HepG2 (cell line): ENCODE data around the gene CASZ1. TPM values are rescaled to one million over a fixed set of nuclear protein-coding genes. Genes with fewer than 3 reads are reported as not detected.

Experiments
- ARID2 ChIP-seq: sonication (generic); formaldehyde crosslinking; IDR thresholded peaks from 2 replicates; pipeline ENCODE4 v1.8.1; 2022; ENCODE audit warnings: mild to moderate bottlenecking, missing genetic modification reagents, borderline replicate concordance
- E2F5 ChIP-seq: sonication (generic); formaldehyde crosslinking; conservative IDR thresholded peaks from 2 replicates; pipeline ENCODE4 v1.4.0; 2020; ENCODE audit warnings: missing genetic modification reagents
- GLI4 ChIP-seq: sonication (generic); formaldehyde crosslinking; IDR thresholded peaks from 2 replicates; pipeline ENCODE4 v1.5.1; 2020; ENCODE audit warnings: missing genetic modification reagents, mild to moderate bottlenecking, moderate library complexity, borderline replicate concordance
- HMG20B ChIP-seq: conservative IDR thresholded peaks from 2 replicates; pipeline ENCODE4 v1.6.1; 2016; ENCODE audit warnings: missing genetic modification reagents, missing compliant biosample characterization
- HNF4A ChIP-seq: sonication (generic); formaldehyde crosslinking; IDR thresholded peaks from 2 replicates; pipeline ENCODE4 v1.4.0; 2020; ENCODE audit warnings: missing genetic modification reagents
- KAT8 ChIP-seq: IDR thresholded peaks from 2 replicates; pipeline ENCODE4 v1.6.1; 2016; ENCODE audit warnings: missing genetic modification reagents, missing compliant biosample characterization
- KLF6 ChIP-seq: IDR thresholded peaks from 2 replicates; pipeline ENCODE4 v1.8.0; 2016; ENCODE audit warnings: missing biosample characterization, missing genetic modification reagents
- MTF1 ChIP-seq: sonication (generic); formaldehyde crosslinking; IDR thresholded peaks from 2 replicates; pipeline ENCODE4 v1.5.0; 2020; ENCODE audit warnings: missing genetic modification reagents
- RCOR2 ChIP-seq: IDR thresholded peaks from 2 replicates; pipeline ENCODE4 v1.6.1; 2016; ENCODE audit warnings: missing biosample characterization, missing genetic modification reagents
- SAFB2 ChIP-seq: sonication (generic); formaldehyde crosslinking; IDR thresholded peaks from 2 replicates; pipeline ENCODE4 v1.5.1; 2020; ENCODE audit warnings: missing genetic modification reagents, low read depth, mild to moderate bottlenecking, borderline replicate concordance
- SAP130 ChIP-seq: IDR thresholded peaks from 2 replicates; pipeline ENCODE4 v1.6.1; 2016; ENCODE audit warnings: low read depth
- SIX1 ChIP-seq: sonication (generic); formaldehyde crosslinking; IDR thresholded peaks from 2 replicates; pipeline ENCODE4 v1.4.0; 2020; ENCODE audit warnings: missing genetic modification reagents, borderline replicate concordance
- SKI ChIP-seq: fragments of 450-650 bp; IDR thresholded peaks from one replicate; pipeline ENCODE4 v1.6.1; 2018; ENCODE audit warnings: mild to moderate bottlenecking; ENCODE audit not compliant: partially characterized antibody
- SMAD9 ChIP-seq: sonication (generic); formaldehyde crosslinking; IDR thresholded peaks from 2 replicates; pipeline ENCODE4 v1.5.1; 2020; ENCODE audit warnings: mild to moderate bottlenecking, missing genetic modification reagents
- SRSF1 ChIP-seq: fragments of 200-400 bp; formaldehyde crosslinking; optimal IDR thresholded peaks from 2 replicates; pipeline ENCODE3; 2017; ENCODE audit warnings: mild to moderate bottlenecking, low read depth, low read length, moderate library complexity
- TEF ChIP-seq: sonication (generic); formaldehyde crosslinking; IDR thresholded peaks from 2 replicates; pipeline ENCODE4 v1.5.0; 2020; ENCODE audit warnings: missing genetic modification reagents
- ZFYVE20 ChIP-seq: sonication (generic); formaldehyde crosslinking; IDR thresholded peaks from 2 replicates; pipeline ENCODE4 v1.8.0; 2023; ENCODE audit warnings: low read depth, mild to moderate bottlenecking, moderate library complexity, missing genetic modification reagents, borderline replicate concordance
- ZNF280B ChIP-seq: sonication (generic); formaldehyde crosslinking; IDR thresholded peaks from 2 replicates; pipeline ENCODE4 v1.5.0; 2020; ENCODE audit warnings: missing genetic modification reagents, mild to moderate bottlenecking, borderline replicate concordance
- ZNF280D ChIP-seq: sonication (generic); formaldehyde crosslinking; IDR thresholded peaks from 2 replicates; pipeline ENCODE4 v1.5.1; 2020; ENCODE audit warnings: mild to moderate bottlenecking, missing genetic modification reagents
- ZNF292 ChIP-seq: sonication (generic); formaldehyde crosslinking; IDR thresholded peaks from 2 replicates; pipeline ENCODE4 v1.8.1; 2022; ENCODE audit warnings: mild to moderate bottlenecking, low read depth, missing genetic modification reagents, borderline replicate concordance
- ZNF546 ChIP-seq: sonication (generic); formaldehyde crosslinking; conservative IDR thresholded peaks from 2 replicates; pipeline ENCODE4 v1.8.1; 2023; ENCODE audit warnings: mild to moderate bottlenecking, missing genetic modification reagents
- ZNF598 ChIP-seq: sonication (generic); formaldehyde crosslinking; IDR thresholded peaks from 2 replicates; pipeline ENCODE4 v1.5.1; 2020; ENCODE audit warnings: mild to moderate bottlenecking, missing genetic modification reagents, borderline replicate concordance
- ZNF766 ChIP-seq: sonication (generic); formaldehyde crosslinking; IDR thresholded peaks from 2 replicates; pipeline ENCODE4 v1.5.0; 2020; ENCODE audit warnings: missing genetic modification reagents, borderline replicate concordance
- ZNF772 ChIP-seq: sonication (generic); formaldehyde crosslinking; IDR thresholded peaks from 2 replicates; pipeline ENCODE4 v1.5.0; 2020; ENCODE audit warnings: mild to moderate bottlenecking, missing genetic modification reagents
- polyA plus RNA-seq, 8 experiments: library from polyadenylated mRNA; depleted of rRNA in 3 of 8; stranded (reverse) in 7 of 8; unstranded in 1 of 8; fragments of >200 nt; fragmentation: Illumina TruSeq in 4 of 8; extraction: Trizol in 4 of 8; gene quantifications; 2 replicates each; pipeline versions ENCODE4 v1.2.1 to v1.2.3, GENCODE V29; 2011 to 2016; ENCODE audit warnings: low read depth in 4 of 8, missing spikeins in 1 of 8, mixed read lengths in 1 of 8; ENCODE audit not compliant: insufficient read depth in 1 of 8
- total RNA-seq, 5 experiments: library from RNA; depleted of rRNA; stranded (reverse); fragments of >200 nt; fragmentation: Illumina TruSeq; extraction: Trizol; gene quantifications; 2 replicates each; pipeline ENCODE4 v1.2.3, GENCODE V29; 2016; ENCODE audit warnings: low read depth in 1 of 5

The CASZ1 gene
- total and polyA plus RNA-seq, 2 of the 13 experiments (the other 11 are each of a cell fraction or from before 2014, with no cell fraction given) = 1.9 to 3.7 TPM

GRCh38 chr1:10796029-10796944 is at the start of gene CASZ1 (continued):
- TF ChIP-seq TEF = no peak
- no peak for TF ChIP-seq KLF6
- no peak for TF ChIP-seq ZNF280B (CRISPR knock-in tag)
- no peak for TF ChIP-seq ARID2 (CRISPR knock-in tag)
- no peak for TF ChIP-seq RCOR2 (CRISPR knock-in tag)
- no peak for TF ChIP-seq ZFYVE20 (CRISPR knock-in tag)
- 0 out of 2 replicates have a peak, but pooled peaks have one; percentile 35 for TF ChIP-seq HMG20B (CRISPR knock-in tag)
- no peak for TF ChIP-seq SAFB2 (CRISPR knock-in tag)
- no peak for TF ChIP-seq SMAD9 (CRISPR knock-in tag)
- TF ChIP-seq SIX1 = no peak
- no peak for TF ChIP-seq ZNF598 (CRISPR knock-in tag)
- no peak for TF ChIP-seq KAT8 (CRISPR knock-in tag)
- TF ChIP-seq ZNF766 (CRISPR knock-in tag) = no peak
- TF ChIP-seq ZNF280D (CRISPR knock-in tag) = no peak
- TF ChIP-seq SRSF1 = no peak
- TF ChIP-seq GLI4 (CRISPR knock-in tag) = no peak
- TF ChIP-seq E2F5 (CRISPR knock-in tag) = no peak
- no peak for TF ChIP-seq MTF1 (CRISPR knock-in tag)
- TF ChIP-seq SAP130 (CRISPR knock-in tag) = 0 out of 2 replicates have a peak, but pooled peaks have one; percentile 24
- TF ChIP-seq ZNF546 (CRISPR knock-in tag) = no peak
- no peak; the same call in 1 of the 2 replicates for TF ChIP-seq ZNF772 (CRISPR knock-in tag)
- TF ChIP-seq HNF4A (CRISPR knock-in tag) = no peak
- TF ChIP-seq SKI = no peak
- no peak for TF ChIP-seq ZNF292 (CRISPR knock-in tag)
